Tibial nerve (tissue), 4 donors: ENCODE data around the gene KRT5.

Experiments
- CTCF ChIP-seq, 5 experiments: fragments of 200-600 bp in 3 of 5; fragments of 450-650 bp in 2 of 5; sonication (generic) in 3 of 5; IDR thresholded peaks; one replicate each; pipeline ENCODE4 v1.5.1; 2016 to 2019; ENCODE audit warnings: antibody characterized with exemption in 5 of 5, mild to moderate bottlenecking in 3 of 5, moderate library complexity in 2 of 5
- EP300 ChIP-seq, 2 donors: sonication (generic); formaldehyde crosslinking; IDR thresholded peaks; one replicate each; pipeline ENCODE4 v1.6.1; 2017; ENCODE audit warnings: antibody characterized with exemption in 2 of 2, mild to moderate bottlenecking in 1 of 2

- no peak for TF ChIP-seq CTCF (IDR thresholded peaks at IDR 0.05)
- no peak for TF ChIP-seq EP300 (IDR thresholded peaks at IDR 0.05)
Measured at GRCh38 chr12:52473768-52474167, 46.4 kb downstream of the KRT5 start, which contains the start of gene KRT6C.
